Endothelial cell (in vitro differentiated cells): ENCODE data around the gene PRKCZ. TPM values are rescaled to one million over a fixed set of nuclear protein-coding genes. Genes with fewer than 3 reads are reported as not detected.
A peak's percentile ranks its signal among the peaks of the same experiment; 100 is the strongest.

Experiments used
- DNase-seq: peaks from one replicate; pipeline ENCODE4 v3.0.0; 2021; ENCODE audit warnings: low spot score
- H3K27ac Mint-ChIP-seq: one replicate; pipeline ENCODE4 v1.8.0; 2021; ENCODE audit warnings: mixed read lengths, inconsistent platforms; ENCODE audit not compliant: unreplicated experiment
- H3K27me3 Mint-ChIP-seq: one replicate; pipeline ENCODE4 v1.8.0; 2021; ENCODE audit warnings: mild to moderate bottlenecking, moderate library complexity, mixed read lengths, inconsistent platforms; ENCODE audit not compliant: unreplicated experiment
- H3K36me3 Mint-ChIP-seq: one replicate; pipeline ENCODE4 v1.8.0; 2021; ENCODE audit warnings: mild to moderate bottlenecking, low read depth, mixed read lengths, inconsistent platforms; ENCODE audit not compliant: unreplicated experiment
- H3K4me1 Mint-ChIP-seq: one replicate; pipeline ENCODE4 v1.8.0; 2021; ENCODE audit warnings: mild to moderate bottlenecking, mixed read lengths, inconsistent platforms; ENCODE audit not compliant: unreplicated experiment
- H3K4me3 Mint-ChIP-seq: one replicate; pipeline ENCODE4 v1.8.0; 2021; ENCODE audit warnings: mild to moderate bottlenecking, mixed read lengths, inconsistent platforms; ENCODE audit not compliant: unreplicated experiment
- H3K9me3 Mint-ChIP-seq: one replicate; pipeline ENCODE4 v1.8.0; 2021; ENCODE audit warnings: mixed read lengths, inconsistent platforms; ENCODE audit not compliant: unreplicated experiment
- total RNA-seq: library from RNA; stranded (reverse); fragmentation: NEBNext Ultra II Directional; extraction: Animal tissue kit (Norgen Biotek cat#: 25700); gene quantifications from one replicate; pipeline ENCODE4 v1.2.1, GENCODE V29; 2021; ENCODE audit not compliant: unreplicated experiment
- TF ChIP-seq, protein P1 (sequence below): fragments of 200-600 bp; sonication (generic); IDR thresholded peaks from one replicate; pipeline ENCODE4 v1.5.0; 2021; ENCODE audit warnings: antibody characterized with exemption; ENCODE audit not compliant: unreplicated experiment

The PRKCZ gene
- total RNA-seq, 1 donor from 2014 or later = 23.1 TPM

DNA sequence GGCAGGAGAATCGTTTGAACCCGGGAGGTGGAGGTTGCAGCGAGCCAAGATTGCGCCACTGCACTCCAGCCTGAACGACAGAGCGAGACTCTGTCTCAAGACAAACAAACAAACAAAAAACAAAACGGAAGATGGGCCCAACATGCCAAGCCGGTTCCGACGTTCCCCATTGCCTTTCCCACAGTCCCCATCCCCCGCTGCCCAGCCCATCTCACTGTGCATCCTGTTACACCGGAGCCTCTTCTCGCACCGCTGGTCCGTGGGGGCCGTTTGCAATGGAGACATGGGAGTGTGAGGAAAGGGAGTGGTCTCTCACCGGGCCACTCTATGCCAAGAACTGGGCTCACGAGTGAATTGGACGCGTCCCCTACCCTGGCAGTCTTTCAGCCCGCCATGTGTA is 45.4 kb upstream of the PRKCZ start:
- no peak overlapping the region for H3K27ac Mint-ChIP-seq
- peaks cover 6% of the 10 kb centered on the region for H3K27me3 Mint-ChIP-seq
- TF ChIP-seq, protein P1, sequence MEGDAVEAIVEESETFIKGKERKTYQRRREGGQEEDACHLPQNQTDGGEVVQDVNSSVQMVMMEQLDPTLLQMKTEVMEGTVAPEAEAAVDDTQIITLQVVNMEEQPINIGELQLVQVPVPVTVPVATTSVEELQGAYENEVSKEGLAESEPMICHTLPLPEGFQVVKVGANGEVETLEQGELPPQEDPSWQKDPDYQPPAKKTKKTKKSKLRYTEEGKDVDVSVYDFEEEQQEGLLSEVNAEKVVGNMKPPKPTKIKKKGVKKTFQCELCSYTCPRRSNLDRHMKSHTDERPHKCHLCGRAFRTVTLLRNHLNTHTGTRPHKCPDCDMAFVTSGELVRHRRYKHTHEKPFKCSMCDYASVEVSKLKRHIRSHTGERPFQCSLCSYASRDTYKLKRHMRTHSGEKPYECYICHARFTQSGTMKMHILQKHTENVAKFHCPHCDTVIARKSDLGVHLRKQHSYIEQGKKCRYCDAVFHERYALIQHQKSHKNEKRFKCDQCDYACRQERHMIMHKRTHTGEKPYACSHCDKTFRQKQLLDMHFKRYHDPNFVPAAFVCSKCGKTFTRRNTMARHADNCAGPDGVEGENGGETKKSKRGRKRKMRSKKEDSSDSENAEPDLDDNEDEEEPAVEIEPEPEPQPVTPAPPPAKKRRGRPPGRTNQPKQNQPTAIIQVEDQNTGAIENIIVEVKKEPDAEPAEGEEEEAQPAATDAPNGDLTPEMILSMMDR = no peak
- H3K4me3 Mint-ChIP-seq = no peak overlapping the region
- H3K36me3 Mint-ChIP-seq = no peaks in the 10 kb centered on the region
- DNase-seq = no peak
- H3K9me3 Mint-ChIP-seq = no peaks in the 10 kb centered on the region
- H3K4me1 Mint-ChIP-seq = no peaks in the 10 kb centered on the region

DNA sequence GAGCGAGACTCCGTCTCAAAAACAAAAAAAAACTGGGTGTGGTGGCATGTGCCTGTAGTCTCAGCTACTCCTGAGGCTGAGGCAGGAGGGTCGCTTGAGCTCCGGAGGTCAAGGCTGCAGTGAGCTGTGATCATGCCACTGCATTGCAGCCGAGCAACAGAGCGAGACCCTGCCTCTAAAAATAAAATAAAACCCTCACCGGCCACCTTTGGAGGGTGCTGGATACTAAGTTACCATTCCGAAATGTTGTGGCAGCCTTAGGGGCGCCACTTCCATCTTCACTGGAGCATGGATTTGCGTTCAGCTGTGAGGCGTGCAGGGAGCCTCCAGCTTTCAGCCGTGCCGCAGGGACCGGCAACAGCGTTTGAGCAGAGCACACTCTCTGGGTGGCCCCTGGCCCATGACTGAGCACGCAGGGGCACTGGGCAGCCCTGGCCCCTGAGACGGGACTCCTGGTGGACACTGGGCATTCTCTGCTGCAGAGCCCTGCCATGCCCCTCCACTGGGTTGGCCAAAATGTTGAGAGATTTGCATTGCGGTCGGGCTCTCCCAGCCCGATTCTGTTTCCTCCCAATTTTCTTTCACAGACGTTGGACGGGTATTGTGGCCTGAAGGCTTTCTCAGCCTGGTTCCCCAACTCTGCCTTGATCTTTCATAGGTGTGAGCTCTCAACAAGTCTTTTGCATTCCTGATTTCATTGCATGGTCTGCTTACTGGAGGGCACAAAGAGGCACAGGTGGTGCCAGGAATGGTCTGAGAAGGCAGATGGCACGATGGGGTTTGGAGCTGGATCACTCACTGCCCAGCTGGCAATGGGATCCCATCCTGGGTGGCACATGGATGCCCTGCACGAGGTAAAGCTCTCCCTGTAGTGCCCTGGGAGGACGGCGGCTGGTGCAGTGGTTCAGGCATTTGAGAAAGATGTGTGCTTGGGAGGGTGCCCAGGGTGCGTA is 40.8 kb upstream of the PRKCZ start:
- no peaks in the 10 kb centered on the region for H3K9me3 Mint-ChIP-seq
- TF ChIP-seq, protein P1 = no peak
- peaks cover 4% of the 10 kb centered on the region for H3K27me3 Mint-ChIP-seq
- H3K4me1 Mint-ChIP-seq = peaks cover under 1% of the 10 kb centered on the region
- H3K4me3 Mint-ChIP-seq = no peak overlapping the region
- no peak for DNase-seq
- H3K36me3 Mint-ChIP-seq = no peaks in the 10 kb centered on the region
- no peak overlapping the region for H3K27ac Mint-ChIP-seq

DNA sequence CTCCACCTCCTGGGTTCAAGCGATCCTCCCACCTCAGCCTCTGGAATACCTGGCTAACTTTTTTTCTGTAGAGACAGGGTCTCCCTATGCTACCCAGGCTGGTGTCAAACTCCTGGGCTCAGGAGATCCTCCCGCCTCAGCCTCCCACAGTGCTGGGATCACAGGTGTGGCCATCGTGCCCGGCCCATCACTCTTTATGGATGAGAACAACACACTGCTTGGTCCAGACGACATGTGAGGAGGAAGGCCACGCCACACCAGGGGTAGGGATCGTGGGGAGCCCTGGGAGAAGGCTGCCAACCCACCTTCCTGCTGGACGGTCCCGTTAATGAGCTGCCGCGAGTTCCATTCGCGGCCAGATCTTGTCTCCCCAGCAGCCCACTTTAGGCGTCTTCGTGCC is 36.0 kb upstream of the PRKCZ start:
- H3K4me3 Mint-ChIP-seq = no peak overlapping the region
- DNase-seq = no peak
- H3K27me3 Mint-ChIP-seq = peaks cover 12% of the 10 kb centered on the region

DNA sequence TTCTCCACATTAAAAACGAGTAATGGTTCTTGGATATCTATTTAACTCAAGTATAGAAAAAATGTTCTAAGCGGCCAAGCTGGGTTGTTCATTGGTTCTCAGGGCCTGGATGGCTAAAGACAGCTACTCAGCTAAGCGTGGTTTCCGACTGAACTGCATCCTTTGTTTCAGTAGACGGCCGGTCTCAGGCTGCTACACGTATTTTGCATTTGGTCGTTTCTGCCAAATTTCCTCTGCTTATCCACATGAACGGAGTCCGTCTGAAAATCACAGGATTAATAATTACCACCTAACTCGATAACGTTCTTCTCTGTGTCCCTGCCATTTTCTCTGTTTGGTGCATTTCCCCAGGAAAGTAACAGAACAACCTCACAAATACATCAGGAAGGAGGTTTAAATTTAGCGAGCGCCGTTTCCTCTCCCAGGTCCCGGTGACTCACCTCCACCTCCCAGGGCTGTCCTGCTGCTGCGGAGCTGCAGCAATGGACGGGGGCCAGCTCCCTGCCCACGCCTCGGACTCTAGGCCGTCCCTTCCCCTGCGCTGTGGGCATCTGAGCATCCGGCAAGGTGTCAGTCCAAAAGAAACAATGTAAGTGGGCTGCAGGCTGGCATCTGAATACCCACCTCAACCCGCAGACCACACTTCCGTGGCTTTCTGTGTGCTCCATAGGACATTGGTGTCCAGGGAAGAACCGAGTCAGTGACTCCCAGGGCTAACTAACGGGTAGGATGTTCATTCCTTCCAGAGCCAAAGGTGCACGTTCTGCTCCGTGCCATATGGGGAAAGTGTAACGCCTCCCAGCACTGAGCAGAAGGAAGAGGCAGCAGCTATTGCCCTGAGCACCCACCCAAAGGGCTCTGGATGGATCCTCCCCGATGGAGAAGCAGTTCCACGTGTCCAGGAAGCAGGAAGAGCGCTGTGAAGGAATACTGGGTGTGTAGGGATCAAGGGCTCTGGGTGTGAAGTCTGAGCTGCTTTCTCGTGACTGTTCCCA is 35.2 kb upstream of the PRKCZ start:
- Mint-ChIP-seq H3K9me3 (no peaks in the 10 kb centered on the region), H3K36me3 (peaks cover 3% of the 10 kb centered on the region), H3K4me1 (peaks cover 30% of the 10 kb centered on the region), H3K27me3 (peaks cover 10% of the 10 kb centered on the region), H3K4me3 (no peak overlapping the region), H3K27ac (peak overlapping the region; percentile 38)
- DNase-seq = no peak
- TF ChIP-seq, protein P1 = no peak

More for the DNA sequence above, 36.0 kb upstream of the PRKCZ start:
- TF ChIP-seq, protein P1 = no peak
- no peaks in the 10 kb centered on the region for H3K9me3 Mint-ChIP-seq
- peaks cover 3% of the 10 kb centered on the region for H3K36me3 Mint-ChIP-seq
- peaks cover 30% of the 10 kb centered on the region for H3K4me1 Mint-ChIP-seq
- peak overlapping the region; percentile 38 for H3K27ac Mint-ChIP-seq
